Fibroblast of peridontal ligament (primary cell): ENCODE results near the gene MRPL47.

Source experiments
- DNase-seq: peaks from one replicate; pipeline ENCODE4 v3.0.0-alpha.2; 2010; ENCODE audit errors: extremely low read depth

The MRPL47 gene

GRCh38 chr3:179591313-179591712 is 13.1 kb downstream of the MRPL47 start:
- no peak for DNase-seq

GRCh38 chr3:179590669-179591068 is 13.8 kb downstream of the MRPL47 start:
- no peak for DNase-seq

- DNase-seq = no peak
These were observed 15.3 kb downstream of the MRPL47 start for GRCh38 chr3:179589143-179589542.

GRCh38 chr3:179580992-179581391 is 23.4 kb downstream of the MRPL47 start:
- DNase-seq = no peak

- no peak for DNase-seq
These were observed 38.9 kb downstream of the MRPL47 start for GRCh38 chr3:179565496-179565895.

GRCh38 chr3:179563271-179563783 is 41.1 kb downstream of the MRPL47 start:
- DNase-seq = peak; percentile 61

- peak; percentile 99 for DNase-seq
These were observed 41.7 kb downstream of the MRPL47 start, which contains the start of gene ACTL6A for GRCh38 chr3:179562591-179563270. Gene ACTL6A (plus strand): TSS chr3:179562926. CDS start chr3:179563093, 167 bp downstream.

- no peak for DNase-seq
These were observed 43.6 kb downstream of the MRPL47 start for GRCh38 chr3:179560791-179561190.

- DNase-seq = peak; percentile 83
These were observed 45.6 kb downstream of the MRPL47 start for GRCh38 chr3:179558742-179559364.

GRCh38 chr3:179551349-179552105 is 52.9 kb downstream of the MRPL47 start:
- DNase-seq = peak; percentile 40

GRCh38 chr3:179546814-179547241 is 57.6 kb downstream of the MRPL47 start:
- DNase-seq = no peak

- DNase-seq = peak; percentile 93
These were observed 59.3 kb downstream of the MRPL47 start for GRCh38 chr3:179544981-179545645.

GRCh38 chr3:179542375-179542774 is 62.1 kb downstream of the MRPL47 start:
- DNase-seq = no peak

- DNase-seq = no peak
These were observed 62.8 kb downstream of the MRPL47 start for GRCh38 chr3:179541596-179541995.

- DNase-seq = no peak
These were observed 63.3 kb downstream of the MRPL47 start for GRCh38 chr3:179541094-179541493.
